HL-60/S4 treated with retinoic acid at 250 ng/mL for 4 days and 3 days (cell line): Measurements from ENCODE around the gene KRTAP19-7.

Experiments
- in situ Hi-C: fragments of 300-500 bp; cut with MboI; formaldehyde crosslinking; loops from 2 replicates; pipeline ENCODE4 v1.7.0; 2022; ENCODE audit warnings: low sequenced_read_pairs

The KRTAP19-7 gene, protein sequence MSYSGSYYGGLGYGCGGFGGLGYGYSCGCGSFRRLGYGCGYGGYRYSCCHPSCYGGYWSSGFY

DNA sequence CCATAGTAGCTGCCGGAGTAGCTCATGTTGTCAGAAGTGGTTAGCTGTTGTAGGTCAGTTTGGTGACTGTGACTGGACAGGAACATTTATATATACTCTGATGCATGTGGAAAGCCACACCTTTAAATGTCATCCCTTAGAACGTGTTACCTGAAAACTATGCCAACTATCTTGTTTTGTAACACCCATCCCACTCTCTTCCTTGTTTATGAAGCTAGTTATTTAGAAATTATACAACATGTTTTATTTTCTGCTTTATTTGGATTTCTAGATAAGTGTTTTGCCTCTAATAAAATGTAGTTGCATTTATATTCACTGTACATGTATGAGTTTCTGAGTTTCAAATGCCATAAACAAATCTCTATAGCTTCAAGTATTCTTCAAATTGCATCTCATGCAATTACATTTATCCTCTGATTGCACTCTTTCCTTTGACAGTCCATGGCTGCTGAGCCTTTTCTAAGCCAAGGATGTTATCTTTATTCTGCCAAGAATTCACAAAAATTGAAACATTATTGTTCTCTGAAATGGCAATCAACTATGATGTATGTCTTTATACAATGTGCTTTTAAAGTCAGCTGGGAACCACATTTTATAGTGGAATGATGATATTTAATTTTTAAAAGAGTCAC is at the start of gene KRTAP19-7:
KRTAP19-7 (minus strand) TSS at position 51 of the 632 bp plus-strand sequence; CDS start at position 26, 25 bp downstream.
- in situ Hi-C loops = no loop called here

DNA sequence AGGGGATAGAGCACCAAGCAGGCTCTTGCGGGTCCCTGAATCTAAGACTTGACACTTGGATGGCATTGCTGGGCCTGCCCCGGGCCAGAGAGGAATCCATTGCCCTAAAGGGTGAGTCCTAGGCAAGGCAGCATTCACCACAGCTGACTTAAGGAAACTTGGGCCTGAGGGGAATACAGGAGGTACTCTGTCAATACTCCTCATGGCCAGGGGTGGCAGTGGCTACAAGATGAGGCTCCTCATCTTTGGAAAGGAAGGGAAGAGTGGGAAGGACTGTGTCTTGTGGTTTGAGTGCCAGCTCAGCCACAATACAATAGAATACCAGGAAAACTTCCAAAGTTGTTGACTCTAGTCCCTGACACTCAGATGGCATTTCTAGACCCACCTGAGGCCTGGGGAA is 44.9 kb upstream of the KRTAP19-7 start:
- in situ Hi-C loops = no loop called here

GRCh38 chr21:30600787-30601186 is 39.7 kb upstream of the KRTAP19-7 start, which contains the start of gene KRTAP22-1:
KRTAP22-1 (plus strand) TSS chr21:30601087.
- in situ Hi-C loops = no loop called here

DNA sequence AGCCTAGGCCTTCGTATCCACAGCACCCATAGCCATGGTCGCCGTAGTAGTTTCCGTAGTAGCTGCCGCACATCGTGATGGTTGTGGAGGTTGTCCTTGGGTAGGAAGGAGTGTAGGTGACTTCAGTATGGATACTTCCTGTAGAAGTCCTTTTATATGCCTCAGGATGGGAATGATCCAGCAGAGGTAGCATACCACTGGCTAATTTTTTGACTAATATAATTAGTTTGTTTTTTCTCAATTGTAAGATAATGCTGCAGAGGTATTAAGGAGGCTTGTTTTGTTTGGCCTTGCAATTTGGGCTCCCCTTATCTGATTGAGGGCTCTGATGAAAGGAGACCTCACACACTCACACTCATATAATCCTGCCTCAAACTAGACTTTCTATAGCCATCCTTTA is 37.7 kb upstream of the KRTAP19-7 start, which contains the start of gene KRTAP6-2:
KRTAP6-2 (minus strand) TSS at position 101 of the 400 bp plus-strand sequence; CDS start at position 73, 28 bp downstream.
- in situ Hi-C loops = no loop called here

GRCh38 chr21:30592140-30592539 is 31.0 kb upstream of the KRTAP19-7 start, which contains the start of gene KRTAP6-3:
KRTAP6-3 (plus strand) TSS chr21:30592440; CDS start chr21:30592446, 6 bp downstream.
- in situ Hi-C loops = no loop called here

GRCh38 chr21:30590297-30590696 is 29.2 kb upstream of the KRTAP19-7 start, which contains the start of gene KRTAP22-2:
KRTAP22-2 (minus strand) TSS chr21:30590397.
- in situ Hi-C loops = no loop called here

DNA sequence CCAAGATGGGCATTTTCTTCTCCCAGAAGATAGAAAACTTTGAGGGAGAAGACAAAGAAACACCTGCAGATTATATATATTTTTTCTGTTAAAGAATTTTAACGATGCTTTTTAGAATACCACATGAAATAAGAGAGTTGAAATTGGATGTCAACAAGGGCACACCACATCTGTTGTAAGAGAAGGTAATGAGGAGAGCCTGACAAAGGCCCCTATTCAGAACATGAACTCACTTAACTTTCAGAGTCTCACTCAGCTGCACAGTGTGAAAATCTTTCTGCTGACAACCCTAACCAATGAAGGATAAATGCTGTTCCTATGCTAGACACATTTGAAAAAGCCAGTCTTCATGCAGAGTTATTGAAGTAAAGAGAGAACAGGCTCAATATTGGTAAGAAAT is 21.8 kb upstream of the KRTAP19-7 start:
- in situ Hi-C loops = no loop called here

GRCh38 chr21:30580132-30580531 is 19.0 kb upstream of the KRTAP19-7 start:
- in situ Hi-C loops = no loop called here

DNA sequence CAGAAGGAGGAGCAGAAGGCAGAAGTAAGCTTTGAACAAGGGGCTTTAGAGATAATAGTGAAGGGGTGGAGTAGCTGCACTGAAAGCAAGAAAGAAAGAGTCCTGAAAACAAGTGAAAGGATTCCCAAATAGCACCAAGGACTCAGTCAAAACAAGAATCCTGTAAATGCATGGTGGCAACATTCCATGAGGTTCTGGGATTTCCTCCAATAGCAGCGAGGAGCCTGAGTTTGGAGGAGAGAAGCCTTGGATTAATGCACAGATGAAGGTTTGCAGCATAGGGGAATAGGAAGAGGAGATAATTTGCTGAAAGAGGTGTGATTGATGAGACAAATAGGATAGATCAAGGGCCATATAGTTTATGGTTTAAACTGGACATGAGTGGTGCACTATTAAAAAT is 18.2 kb upstream of the KRTAP19-7 start:
- in situ Hi-C loops = no loop called here

DNA sequence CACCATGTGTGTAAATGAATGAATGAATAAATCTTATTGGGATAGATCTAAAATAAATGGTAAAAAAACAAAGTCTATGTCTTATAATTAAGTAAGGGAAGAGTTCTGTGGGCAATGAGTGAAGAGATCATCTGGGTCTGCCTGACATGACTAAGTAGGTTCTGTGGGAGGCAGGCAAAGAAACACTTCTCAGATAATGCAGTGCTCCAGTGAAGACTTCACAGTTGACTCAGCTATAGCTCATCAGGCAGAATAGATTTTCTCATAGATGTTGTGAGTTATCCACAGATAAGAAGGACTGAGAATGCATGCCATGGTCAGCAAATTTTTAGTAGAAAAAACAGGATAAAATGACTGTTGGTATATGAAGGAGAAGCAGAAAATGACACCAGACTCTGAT is 16.7 kb upstream of the KRTAP19-7 start:
- in situ Hi-C loops = no loop called here

- in situ Hi-C loops = no loop called here
These were observed 6.5 kb upstream of the KRTAP19-7 start for GRCh38 chr21:30567617-30568016.

DNA sequence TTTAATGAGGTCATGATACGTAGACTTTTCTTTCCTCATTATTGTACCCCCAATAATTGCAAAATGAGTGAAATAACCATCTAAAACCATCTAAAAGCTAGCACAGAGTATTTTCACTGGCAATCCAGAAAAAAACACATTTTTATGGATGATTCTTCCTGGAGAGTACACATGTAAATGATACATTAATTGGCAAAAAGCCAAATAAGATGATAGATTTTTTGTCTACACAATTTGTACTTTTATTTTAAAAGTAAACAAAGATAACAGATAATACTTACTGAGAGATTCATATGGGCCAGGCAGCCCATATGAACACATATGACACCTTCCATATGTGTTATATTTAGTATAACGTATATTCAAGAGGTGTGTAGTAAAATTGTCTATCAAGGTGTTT is 2.5 kb upstream of the KRTAP19-7 start:
- in situ Hi-C loops = no loop called here

DNA sequence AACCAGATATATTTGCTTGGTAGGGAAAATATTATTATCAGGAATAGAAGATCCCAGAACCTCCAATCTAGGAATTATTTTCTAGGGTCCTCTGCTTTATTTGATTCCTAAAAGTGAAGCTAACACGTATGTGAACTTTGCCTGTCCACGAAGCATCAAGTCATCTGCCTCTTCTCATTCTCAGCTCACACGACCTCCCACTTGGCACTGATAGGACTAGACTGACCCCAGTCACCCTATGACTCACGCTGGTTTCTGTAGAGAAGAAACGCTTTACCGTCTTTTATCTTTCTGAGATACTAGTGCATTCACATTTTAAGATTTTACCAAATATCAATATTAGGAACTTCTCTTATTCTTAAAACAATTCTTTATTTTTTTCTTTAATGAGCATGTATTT is 2.0 kb upstream of the KRTAP19-7 start:
- in situ Hi-C loops = no loop called here

DNA sequence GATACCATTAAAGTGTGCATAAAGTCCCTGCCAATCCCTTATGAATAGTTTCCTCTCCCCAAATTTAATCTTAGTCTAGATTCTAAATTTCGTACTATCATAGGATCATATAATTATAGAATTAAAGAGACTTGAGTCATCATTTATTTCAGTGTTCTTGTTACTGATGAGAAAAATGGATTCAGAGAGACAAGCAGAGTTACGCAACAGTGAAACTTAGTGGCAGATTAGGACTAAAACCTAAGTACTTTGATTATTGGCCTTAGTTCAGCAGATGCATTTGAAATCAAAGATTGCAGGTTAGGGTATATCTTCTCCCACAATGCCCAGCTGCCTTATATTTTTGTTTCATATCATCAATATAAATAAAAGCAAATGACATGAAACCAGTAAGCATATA is 843 bp upstream of the KRTAP19-7 start:
- in situ Hi-C loops = no loop called here

DNA sequence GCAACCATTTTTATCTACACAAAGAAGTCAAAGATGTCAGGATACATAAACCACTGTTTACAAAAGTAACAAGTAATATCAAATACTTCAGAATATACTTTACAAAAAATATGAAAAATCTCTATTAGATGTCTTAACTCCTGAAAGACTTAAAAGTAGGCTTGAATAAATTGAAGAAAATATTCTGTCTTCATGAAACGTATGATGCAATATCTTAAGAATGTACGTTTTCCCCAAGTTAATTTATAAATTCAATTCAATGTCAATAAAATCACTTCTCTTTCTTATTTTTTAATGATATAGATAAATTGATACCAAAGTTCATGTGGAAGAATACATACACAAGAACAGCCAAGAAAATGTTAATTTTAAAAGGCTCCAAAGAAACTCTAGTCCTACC is 6.0 kb downstream of the KRTAP19-7 start:
- in situ Hi-C loops = no loop called here

DNA sequence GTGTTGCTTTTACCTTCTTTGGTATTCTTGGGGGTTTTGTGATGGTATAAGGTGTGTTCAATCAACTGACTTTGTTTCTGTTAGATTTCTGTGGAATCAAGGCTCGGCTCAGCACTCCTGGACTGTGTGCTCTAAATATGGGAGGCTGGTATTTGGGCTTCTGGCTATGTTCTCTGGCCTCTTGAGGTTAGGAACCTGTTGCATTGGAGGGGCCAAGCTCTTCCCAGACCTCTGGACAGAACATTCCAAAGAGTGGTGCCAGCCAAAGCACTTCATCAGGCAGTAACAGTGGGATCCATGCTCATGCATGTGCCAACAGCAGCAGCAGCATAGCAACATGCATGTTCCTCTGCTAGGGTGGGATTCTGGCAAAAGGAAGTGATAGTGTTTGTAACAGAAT is 8.3 kb downstream of the KRTAP19-7 start:
- in situ Hi-C loops = no loop called here

DNA sequence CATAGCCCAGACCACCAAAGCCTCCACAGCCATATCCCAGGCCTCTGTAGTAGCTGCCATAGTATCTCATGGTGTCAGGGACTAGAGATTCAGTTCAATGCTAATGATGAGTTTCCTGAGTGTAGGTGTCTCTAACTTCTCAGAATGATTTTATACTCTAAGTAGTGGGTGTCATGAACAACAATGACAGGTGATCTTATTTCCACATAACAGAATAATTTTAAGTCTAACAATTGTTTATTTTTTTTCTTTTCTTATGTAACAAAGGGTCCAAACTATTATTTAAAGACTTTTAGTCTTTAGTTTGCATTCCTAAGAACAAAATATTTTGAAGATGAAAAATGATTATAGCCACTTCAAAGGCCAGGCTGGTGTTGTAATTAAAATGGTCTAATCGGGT is 19.4 kb downstream of the KRTAP19-7 start, which contains the start of gene KRTAP19-6:
KRTAP19-6 (minus strand) TSS at position 101 of the 400 bp plus-strand sequence; CDS start at position 70, 31 bp downstream.
- in situ Hi-C loops = no loop called here

- in situ Hi-C loops = no loop called here
These were observed 42.2 kb downstream of the KRTAP19-7 start for GRCh38 chr21:30518876-30519275.

GRCh38 chr21:30515681-30516080 is 45.4 kb downstream of the KRTAP19-7 start:
- in situ Hi-C loops = no loop called here
